Left ventricle myocardium inferior (tissue), 1 donor: ENCODE measurements around the gene GOLT1B. TPM values are rescaled to one million over a fixed set of nuclear protein-coding genes. Genes with fewer than 3 reads are reported as not detected.

Source experiments
- DNase-seq: peaks from one replicate; pipeline ENCODE4 v3.0.0-alpha.2; 2020
- H3K27ac ChIP-seq: fragments of 200-600 bp; replicated peaks from 2 replicates; pipeline ENCODE4 v1.8.0; 2021
- H3K27me3 ChIP-seq: fragments of 200-600 bp; 2 replicates; pipeline ENCODE4 v1.8.0; 2021; ENCODE audit warnings: low read depth
- H3K36me3 ChIP-seq: fragments of 200-600 bp; 2 replicates; pipeline ENCODE4 v1.8.0; 2021
- H3K4me1 ChIP-seq: fragments of 200-600 bp; 2 replicates; pipeline ENCODE4 v1.8.0; 2021
- H3K4me3 ChIP-seq: fragments of 200-600 bp; 2 replicates; pipeline ENCODE4 v1.8.0; 2021; ENCODE audit warnings: mild to moderate bottlenecking, moderate library complexity
- H3K9me3 ChIP-seq: fragments of 200-600 bp; replicated peaks from 2 replicates; pipeline ENCODE4 v1.8.0; 2021
- intact Hi-C: fragments of 100-400 bp; cut with micrococcal nuclease; formaldehyde crosslinking; loops from one replicate; pipeline ENCODE4 v1.11.0; 2022
- total RNA-seq: library from RNA; stranded (reverse); fragmentation: NEBNext Ultra II Directional; extraction: Animal tissue kit (Norgen Biotek cat#: 25700); gene quantifications from one replicate; pipeline ENCODE4 v1.2.1, GENCODE V29; 2021
- TF ChIP-seq, protein P1 (sequence below): fragments of 200-600 bp; IDR thresholded peaks from 2 replicates; pipeline ENCODE4 v1.8.0; 2021; ENCODE audit warnings: antibody characterized with exemption, mild to moderate bottlenecking, borderline replicate concordance
- donor health status: DM: no; HTN: yes; CAD: no; lungs with severe emphysema.

GOLT1B gene
- total RNA-seq, 1 donor from 2014 or later: 17.5 TPM

DNA sequence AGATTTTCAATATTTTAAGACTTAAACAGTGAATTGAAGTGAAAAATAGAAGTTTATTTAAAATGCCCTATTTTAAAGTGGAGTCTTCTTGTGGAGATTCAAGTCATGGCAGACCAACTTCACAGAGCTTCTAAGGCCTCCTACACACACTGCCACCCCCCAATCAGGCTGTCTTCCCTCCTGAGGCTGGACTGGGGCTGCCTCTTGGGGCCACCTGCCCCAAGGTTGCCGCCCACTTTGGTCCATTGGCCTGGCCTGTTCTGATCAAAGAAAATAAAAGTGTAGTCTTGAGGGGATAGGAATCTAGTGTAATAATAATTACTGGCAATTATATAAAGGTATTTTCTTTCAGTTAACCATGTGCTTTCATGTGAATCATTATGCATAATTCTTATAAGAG lies 1.3 kb downstream of the GOLT1B start:
- intact Hi-C loops: loop anchor here (5.0 to 10.0 kb wide), 2 partner anchors 172 to 389 kb away; no protein-coding TSS in a partner anchor
- Histone ChIP-seq H3K36me3 (peaks cover 11% of the 10 kb centered on the region), H3K9me3 (no peaks in the 10 kb centered on the region), H3K27ac (no peak overlapping the region), H3K27me3 (no peaks in the 10 kb centered on the region), H3K4me1 (peaks cover 76% of the 10 kb centered on the region), H3K4me3 (peak overlapping the region; percentile 94)
- TF ChIP-seq, protein P1, sequence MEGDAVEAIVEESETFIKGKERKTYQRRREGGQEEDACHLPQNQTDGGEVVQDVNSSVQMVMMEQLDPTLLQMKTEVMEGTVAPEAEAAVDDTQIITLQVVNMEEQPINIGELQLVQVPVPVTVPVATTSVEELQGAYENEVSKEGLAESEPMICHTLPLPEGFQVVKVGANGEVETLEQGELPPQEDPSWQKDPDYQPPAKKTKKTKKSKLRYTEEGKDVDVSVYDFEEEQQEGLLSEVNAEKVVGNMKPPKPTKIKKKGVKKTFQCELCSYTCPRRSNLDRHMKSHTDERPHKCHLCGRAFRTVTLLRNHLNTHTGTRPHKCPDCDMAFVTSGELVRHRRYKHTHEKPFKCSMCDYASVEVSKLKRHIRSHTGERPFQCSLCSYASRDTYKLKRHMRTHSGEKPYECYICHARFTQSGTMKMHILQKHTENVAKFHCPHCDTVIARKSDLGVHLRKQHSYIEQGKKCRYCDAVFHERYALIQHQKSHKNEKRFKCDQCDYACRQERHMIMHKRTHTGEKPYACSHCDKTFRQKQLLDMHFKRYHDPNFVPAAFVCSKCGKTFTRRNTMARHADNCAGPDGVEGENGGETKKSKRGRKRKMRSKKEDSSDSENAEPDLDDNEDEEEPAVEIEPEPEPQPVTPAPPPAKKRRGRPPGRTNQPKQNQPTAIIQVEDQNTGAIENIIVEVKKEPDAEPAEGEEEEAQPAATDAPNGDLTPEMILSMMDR: no peak
- DNase-seq: no peak

DNA sequence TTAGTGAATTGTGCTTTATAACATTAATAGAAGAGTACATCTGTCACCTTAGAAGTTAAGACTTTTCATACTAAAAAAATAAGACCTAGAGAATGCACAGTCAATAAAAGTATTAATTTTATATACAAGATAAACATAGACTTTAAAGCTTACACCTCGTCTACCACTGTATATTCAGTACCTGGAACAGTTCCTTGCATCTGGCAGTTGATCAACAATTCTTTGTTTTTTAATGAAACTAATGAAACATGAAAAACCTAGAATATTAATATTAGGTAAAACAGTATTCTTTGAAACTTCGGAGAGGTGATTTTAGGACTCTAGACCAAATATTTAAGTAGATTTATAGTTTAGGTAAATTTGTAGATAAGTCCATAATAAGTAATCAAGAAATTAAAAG lies 4.3 kb downstream of the GOLT1B start:
- Histone ChIP-seq H3K36me3 (peaks cover 24% of the 10 kb centered on the region), H3K27me3 (no peaks in the 10 kb centered on the region), H3K4me1 (peaks cover 46% of the 10 kb centered on the region), H3K4me3 (no peak overlapping the region), H3K27ac (no peak overlapping the region), H3K9me3 (no peaks in the 10 kb centered on the region)
- TF ChIP-seq, protein P1: no peak
- intact Hi-C loops: loop anchor here (10.0 kb wide), 1 partner anchor 169 kb away; no protein-coding TSS in a partner anchor
- no peak for DNase-seq

DNA sequence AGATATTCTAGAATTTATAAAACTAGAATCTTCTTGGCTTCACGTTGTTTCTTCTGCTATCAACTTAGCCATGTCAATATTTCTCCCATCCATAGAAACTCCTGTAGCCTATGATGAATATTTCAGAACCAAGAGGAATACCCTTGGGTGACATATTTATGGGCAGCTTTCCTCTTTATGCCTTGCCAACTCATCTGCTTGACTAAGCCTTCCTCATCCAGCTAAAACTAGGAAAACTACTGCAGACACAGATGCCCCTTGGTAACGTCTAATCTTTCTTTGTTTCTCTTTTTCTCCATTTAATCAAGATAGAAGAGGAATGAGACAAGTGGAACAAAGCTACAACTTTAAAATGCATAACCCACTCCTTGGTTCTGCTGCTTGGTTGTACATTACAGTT lies 6.3 kb downstream of the GOLT1B start:
- H3K9me3 ChIP-seq: no peaks in the 10 kb centered on the region
- H3K4me3 ChIP-seq: no peak overlapping the region
- H3K36me3 ChIP-seq: peaks cover 35% of the 10 kb centered on the region
- intact Hi-C loops: loop anchor here (10.0 kb wide), 1 partner anchor 167 kb away; no protein-coding TSS in a partner anchor
- DNase-seq: no peak
- TF ChIP-seq, protein P1: no peak
- peaks cover 29% of the 10 kb centered on the region for H3K4me1 ChIP-seq
- no peaks in the 10 kb centered on the region for H3K27me3 ChIP-seq
- H3K27ac ChIP-seq: no peak overlapping the region

DNA sequence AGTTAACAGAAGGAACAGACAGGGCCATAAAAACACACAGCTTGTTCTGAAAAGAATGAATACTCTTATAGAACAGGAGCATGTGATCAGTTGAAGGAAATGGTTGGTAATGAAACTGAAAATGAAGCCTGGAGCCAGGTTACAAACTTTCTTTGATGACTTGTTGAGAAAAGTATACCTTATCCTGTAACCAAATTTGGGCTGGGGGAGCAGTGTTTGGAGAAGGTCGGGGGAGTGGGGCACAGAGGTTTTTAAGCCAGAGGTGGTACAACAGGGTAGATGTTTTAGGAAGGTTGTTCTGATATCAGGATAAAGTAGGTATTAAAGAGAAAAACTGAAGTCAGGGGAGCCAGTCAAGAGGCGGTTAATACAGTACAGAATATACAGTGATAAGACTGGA lies 8.2 kb downstream of the GOLT1B start:
- Histone ChIP-seq H3K36me3 (peaks cover 53% of the 10 kb centered on the region), H3K4me1 (peaks cover 11% of the 10 kb centered on the region), H3K4me3 (no peak overlapping the region), H3K27ac (no peak overlapping the region), H3K27me3 (no peaks in the 10 kb centered on the region), H3K9me3 (no peaks in the 10 kb centered on the region)
- no peak for DNase-seq
- TF ChIP-seq, protein P1: no peak
- intact Hi-C loops: loop anchor here (10.0 kb wide), 1 partner anchor 165 kb away; no protein-coding TSS in a partner anchor

DNA sequence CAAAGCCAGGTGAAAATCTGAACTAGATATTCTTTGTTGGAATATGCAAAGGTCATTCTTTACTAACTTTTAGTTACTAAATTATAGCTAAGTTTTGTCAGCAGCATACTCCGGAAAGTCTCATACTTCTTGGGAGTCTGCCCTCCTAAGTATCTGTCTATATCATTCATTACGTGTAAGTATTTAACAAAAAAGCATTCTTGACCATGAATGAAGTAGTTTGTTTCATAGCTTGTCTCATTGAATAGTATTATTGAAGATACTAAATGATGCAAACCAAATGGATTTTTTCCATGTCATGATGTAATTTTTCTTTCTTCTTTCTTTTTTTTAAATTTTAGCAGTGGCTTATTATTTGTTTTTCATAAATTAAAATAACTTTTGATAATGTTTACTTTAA lies 14.7 kb downstream of the GOLT1B start:
- H3K36me3 ChIP-seq: peaks cover 47% of the 10 kb centered on the region

More for the DNA sequence above, 14.7 kb downstream of the GOLT1B start:
- Histone ChIP-seq H3K4me3 (no peak overlapping the region), H3K27ac (no peak overlapping the region), H3K4me1 (no peaks in the 10 kb centered on the region), H3K27me3 (no peaks in the 10 kb centered on the region), H3K9me3 (no peaks in the 10 kb centered on the region)
- DNase-seq: no peak
- TF ChIP-seq, protein P1: no peak
- intact Hi-C loops: no loop called here
